SH-SY5Y (cell line): ENCODE measurements around the gene FRMD8.

Source experiments
- GATA2 ChIP-seq: IDR thresholded peaks from 2 replicates; pipeline ENCODE4 v1.6.1; 2011; ENCODE audit warnings: mild to moderate bottlenecking, low read depth, low read length
- GATA3 ChIP-seq: IDR thresholded peaks from 2 replicates; pipeline ENCODE4 v1.6.1; 2011; ENCODE audit warnings: low read depth, mild to moderate bottlenecking, low read length, moderate library complexity

Gene FRMD8

DNA sequence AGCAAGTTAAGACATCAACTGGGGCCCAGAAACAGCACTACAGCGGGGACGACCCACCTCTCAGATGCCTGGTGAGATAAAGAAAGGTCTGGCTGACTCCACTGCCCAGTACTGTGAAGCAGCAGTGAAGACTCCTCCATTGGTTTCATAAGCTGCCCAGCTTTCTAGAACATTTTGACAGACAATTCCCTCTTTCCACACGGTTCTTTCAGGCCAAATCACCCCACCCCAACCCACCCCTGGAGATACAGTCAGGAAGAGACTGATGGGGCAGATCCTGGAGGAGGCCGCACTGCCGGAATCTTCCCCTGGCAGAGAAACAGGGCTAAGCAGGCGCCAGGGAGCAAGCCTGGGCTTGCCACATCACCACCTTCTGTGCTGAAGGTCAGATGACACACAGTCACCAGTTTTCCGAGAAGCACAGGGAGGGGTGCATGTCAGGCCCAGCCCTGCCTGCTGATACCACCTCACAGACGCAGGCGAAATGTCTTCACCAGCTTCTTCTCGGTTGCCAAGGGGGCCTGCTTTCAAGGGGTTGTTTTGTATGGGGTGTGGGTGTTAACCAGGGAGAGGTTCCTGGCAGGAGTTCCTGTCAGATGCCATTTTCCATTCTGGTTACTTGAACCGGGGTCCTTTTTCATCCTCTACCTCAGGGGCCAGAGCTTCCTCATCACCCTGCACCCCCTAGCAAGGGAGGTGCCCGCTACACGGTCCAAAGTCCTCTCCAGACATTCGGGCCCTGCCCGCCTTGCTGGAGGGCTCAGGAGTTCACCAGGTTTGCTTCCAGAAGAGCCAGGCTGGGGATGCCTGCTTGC, 34.7 kb downstream of the FRMD8 start:
- TF ChIP-seq GATA2 (peak; percentile 61), GATA3 (no peak)

DNA sequence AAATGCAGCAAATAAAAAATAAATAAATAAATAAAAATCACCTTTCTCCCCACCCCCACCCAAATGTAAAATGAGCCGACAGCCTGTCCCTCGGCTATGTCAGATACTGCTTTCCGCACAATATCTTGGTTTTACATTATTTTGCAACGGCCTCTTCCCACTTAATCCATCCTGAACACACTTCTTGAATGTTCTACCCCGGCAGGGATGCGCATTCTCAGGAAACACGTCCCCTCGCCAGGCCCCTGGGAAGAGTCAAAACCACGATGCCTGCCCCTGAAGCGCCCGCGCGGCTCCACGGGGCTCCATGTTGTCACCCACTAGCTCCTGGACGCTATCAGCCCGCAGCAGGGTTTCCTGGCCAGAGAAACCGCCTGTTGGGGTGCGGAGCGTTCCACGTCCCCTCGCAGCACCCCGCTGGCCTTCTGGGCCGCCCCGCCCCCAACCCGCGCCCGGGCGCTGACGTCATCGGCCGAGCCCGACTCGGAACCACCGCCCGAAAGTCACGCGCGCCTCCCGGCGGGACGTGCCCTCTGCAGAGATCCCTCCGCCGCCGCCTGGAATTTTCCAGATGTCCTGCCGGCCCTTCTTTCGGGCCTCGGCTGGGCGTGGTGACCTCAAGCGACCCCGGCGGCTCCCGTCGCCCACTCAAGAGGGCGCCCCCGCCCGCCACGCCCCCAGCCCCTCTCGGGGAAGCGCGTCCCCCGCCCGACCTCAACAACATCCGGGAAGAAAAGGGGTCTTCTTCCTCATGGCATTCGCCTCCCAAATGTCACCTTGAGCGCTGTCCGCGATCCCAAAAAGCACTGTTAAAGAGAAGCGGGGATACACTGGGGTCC, 35.6 kb downstream of the FRMD8 start:
- TF ChIP-seq GATA3 (no peak), GATA2 (0 out of 2 replicates have a peak, but pooled peaks have one; percentile 8)

DNA sequence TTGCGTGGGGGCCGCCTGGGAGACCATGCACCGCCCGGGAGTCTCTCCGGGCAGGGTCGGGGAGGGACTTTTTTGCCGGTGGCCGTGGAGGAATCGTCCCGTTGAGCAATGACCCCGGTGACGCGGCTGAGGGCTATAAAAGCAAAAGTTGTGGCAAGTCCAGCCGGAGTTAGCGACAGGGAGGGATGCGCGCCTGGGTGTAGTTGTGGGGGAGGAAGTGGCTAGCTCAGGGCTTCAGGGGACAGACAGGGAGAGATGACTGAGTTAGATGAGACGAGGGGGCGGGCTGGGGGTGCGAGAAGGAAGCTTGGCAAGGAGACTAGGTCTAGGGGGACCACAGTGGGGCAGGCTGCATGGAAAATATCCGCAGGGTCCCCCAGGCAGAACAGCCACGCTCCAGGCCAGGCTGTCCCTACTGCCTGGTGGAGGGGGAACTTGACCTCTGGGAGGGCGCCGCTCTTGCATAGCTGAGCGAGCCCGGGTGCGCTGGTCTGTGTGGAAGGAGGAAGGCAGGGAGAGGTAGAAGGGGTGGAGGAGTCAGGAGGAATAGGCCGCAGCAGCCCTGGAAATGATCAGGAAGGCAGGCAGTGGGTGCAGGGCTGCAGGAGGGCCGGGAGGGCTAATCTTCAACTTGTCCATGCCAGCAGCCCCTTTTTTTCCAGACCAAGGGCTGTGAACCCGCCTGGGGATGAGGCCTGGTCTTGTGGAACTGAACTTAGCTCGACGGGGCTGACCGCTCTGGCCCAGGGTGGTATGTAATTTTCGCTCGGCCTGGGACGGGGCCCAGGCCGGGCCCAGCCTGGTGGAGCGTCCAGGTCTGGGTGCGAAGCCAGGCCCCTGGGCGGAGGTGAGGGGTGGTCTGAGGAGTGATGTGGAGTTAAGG, 36.4 kb downstream of the FRMD8 start, which contains the start of gene NEAT1:
TSS of gene NEAT1 (plus strand) at position 166 of the 883 bp plus-strand sequence.
- TF ChIP-seq GATA3 (no peak), GATA2 (peak; percentile 31; the same call in 1 of the 2 replicates)

DNA sequence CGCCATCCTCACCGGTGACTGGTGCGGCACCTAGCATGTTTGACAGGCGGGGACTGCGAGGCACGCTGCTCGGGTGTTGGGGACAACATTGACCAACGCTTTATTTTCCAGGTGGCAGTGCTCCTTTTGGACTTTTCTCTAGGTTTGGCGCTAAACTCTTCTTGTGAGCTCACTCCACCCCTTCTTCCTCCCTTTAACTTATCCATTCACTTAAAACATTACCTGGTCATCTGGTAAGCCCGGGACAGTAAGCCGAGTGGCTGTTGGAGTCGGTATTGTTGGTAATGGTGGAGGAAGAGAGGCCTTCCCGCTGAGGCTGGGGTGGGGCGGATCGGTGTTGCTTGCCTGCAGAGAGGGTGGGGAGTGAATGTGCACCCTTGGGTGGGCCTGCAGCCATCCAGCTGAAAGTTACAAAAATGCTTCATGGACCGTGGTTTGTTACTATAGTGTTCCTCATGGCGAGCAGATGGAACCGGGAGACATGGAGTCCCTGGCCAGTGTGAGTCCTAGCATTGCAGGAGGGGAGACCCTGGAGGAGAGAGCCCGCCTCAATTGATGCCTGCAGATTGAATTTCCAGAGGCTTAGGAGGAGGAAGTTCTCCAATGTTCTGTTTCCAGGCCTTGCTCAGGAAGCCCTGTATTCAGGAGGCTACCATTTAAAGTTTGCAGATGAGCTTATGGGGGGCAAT, 37.2 kb downstream of the FRMD8 start:
- TF ChIP-seq GATA2: no peak
- TF ChIP-seq GATA3: no peak

DNA sequence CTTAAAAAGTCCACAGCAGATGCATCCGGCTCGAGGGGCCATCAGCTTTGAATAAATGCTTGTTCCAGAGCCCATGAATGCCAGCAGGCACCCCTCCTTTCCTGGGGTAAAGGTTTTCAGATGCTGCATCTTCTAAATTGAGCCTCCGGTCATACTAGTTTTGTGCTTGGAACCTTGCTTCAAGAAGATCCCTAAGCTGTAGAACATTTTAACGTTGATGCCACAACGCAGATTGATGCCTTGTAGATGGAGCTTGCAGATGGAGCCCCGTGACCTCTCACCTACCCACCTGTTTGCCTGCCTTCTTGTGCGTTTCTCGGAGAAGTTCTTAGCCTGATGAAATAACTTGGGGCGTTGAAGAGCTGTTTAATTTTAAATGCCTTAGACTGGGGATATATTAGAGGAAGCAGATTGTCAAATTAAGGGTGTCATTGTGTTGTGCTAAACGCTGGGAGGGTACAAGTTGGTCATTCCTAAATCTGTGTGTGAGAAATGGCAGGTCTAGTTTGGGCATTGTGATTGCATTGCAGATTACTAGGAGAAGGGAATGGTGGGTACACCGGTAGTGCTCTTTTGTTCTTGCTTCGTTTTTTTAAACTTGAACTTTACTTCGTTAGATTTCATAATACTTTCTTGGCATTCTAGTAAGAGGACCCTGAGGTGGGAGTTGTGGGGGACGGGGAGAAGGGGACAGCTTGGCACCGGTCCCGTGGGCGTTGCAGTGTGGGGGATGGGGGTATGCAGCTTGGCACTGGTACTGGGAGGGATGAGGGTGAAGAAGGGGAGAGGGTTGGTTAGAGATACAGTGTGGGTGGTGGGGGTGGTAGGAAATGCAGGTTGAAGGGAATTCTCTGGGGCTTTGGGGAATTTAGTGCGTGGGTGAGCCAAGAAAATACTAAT, 38.0 kb downstream of the FRMD8 start:
- TF ChIP-seq GATA2: no peak; the same call in 1 of the 2 replicates
- TF ChIP-seq GATA3: no peak

DNA sequence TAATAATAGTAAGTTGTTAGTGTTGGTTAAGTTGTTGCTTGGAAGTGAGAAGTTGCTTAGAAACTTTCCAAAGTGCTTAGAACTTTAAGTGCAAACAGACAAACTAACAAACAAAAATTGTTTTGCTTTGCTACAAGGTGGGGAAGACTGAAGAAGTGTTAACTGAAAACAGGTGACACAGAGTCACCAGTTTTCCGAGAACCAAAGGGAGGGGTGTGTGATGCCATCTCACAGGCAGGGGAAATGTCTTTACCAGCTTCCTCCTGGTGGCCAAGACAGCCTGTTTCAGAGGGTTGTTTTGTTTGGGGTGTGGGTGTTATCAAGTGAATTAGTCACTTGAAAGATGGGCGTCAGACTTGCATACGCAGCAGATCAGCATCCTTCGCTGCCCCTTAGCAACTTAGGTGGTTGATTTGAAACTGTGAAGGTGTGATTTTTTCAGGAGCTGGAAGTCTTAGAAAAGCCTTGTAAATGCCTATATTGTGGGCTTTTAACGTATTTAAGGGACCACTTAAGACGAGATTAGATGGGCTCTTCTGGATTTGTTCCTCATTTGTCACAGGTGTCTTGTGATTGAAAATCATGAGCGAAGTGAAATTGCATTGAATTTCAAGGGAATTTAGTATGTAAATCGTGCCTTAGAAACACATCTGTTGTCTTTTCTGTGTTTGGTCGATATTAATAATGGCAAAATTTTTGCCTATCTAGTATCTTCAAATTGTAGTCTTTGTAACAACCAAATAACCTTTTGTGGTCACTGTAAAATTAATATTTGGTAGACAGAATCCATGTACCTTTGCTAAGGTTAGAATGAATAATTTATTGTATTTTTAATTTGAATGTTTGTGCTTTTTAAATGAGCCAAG, 38.9 kb downstream of the FRMD8 start:
- TF ChIP-seq GATA2 (no peak), GATA3 (no peak)

DNA sequence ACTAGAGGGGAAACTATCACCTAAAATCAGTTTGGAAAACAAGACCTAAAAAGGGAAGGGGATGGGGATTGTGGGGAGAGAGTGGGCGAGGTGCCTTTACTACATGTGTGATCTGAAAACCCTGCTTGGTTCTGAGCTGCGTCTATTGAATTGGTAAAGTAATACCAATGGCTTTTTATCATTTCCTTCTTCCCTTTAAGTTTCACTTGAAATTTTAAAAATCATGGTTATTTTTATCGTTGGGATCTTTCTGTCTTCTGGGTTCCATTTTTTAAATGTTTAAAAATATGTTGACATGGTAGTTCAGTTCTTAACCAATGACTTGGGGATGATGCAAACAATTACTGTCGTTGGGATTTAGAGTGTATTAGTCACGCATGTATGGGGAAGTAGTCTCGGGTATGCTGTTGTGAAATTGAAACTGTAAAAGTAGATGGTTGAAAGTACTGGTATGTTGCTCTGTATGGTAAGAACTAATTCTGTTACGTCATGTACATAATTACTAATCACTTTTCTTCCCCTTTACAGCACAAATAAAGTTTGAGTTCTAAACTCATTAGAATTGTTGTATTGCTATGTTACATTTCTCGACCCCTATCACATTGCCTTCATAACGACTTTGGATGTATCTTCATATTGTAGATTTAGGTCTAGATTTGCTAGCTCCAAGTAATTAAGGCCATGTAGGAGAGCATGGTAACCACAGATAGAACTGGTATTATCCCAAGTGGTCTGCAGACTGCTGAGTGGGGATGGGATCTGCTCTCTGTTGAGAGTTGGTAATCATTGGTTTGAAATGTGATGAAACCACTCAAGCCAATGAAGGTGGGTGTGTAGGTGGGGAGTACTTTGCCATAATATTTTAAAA, 39.8 kb downstream of the FRMD8 start:
- TF ChIP-seq GATA3: no peak
- TF ChIP-seq GATA2: no peak

DNA sequence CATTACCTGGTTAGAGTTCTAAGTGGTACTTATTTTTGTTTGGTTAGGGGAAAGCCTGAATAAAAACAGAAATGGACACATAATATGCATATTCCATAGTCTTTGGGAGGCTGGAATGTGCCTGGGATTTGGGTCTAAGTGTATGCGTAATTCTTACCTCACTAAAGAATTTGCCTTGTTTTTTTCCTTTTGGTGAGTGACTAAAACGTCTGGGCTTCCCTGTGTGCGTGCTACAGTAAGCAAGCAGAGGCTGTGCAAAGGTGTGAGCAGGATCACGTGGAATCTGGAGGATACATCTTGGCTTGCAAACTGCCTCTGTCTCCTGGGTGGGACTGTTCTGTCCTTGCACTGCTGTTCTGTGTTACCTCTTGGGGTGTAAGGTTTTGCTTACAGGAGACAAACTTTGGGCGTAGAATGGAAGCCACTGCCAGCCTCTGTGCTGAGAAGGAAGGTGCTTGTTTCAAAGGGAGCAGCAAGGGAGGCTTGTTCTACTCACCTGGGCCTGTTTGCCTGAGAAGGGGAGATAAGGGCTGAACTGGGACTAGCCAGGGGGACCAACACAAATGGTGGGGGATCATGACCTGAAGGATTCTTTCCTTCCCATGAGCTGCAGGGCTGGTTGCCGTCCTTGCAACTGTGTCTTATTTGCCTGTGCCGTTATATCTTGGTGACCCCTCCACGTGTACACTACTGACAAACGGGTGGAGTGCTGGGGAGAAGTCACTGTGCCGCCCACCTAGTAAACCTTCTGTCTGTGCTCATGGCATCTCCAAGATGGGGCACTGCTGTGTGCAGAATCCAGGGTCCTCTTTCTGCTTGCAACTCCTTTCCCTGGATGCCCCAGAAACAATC, 40.6 kb downstream of the FRMD8 start:
- TF ChIP-seq GATA3 (no peak), GATA2 (no peak)

DNA sequence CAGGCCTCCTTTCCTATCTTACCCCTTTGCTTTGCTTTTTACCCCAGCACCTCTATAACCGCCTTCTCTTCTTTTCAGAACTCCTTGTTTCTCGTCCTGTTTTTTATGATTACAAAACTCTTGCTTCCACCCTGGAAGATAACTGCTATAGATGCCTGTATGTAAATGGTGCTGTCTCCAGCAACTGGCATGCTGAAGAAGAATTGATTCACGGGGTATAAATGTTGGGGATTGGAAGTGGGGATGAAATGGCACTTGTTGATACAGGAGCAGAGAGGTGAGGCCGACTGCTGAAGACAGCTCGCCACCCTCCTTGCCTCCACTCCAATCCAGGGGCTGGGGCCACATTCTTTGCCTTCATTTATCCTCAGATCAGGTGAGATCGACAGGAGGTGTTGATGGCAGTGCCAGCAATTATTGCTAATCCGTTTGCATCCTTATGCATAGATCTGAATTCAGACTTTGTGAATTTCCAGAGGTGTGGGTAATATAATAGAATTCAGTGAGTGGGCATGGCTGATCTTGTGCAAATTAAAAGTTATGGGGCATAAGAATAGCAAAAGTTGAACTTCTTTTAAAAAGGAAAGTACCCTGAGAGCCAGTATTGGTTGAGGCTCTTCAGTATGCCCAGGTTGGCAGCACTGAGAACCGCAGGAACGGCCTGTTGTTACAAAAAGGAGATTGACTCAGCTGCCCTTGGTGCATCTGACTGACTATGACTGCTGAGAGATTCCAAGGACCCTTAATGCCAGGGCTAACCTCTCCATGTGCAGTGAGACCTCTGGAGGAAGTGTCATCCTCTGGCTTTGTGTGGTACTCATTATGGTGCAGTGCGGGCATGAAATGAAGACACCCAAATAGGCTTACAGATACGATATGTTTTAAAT, 41.5 kb downstream of the FRMD8 start:
- TF ChIP-seq GATA2: no peak
